ENCODE data around the gene AEN.
A peak's percentile ranks its signal among the peaks of the same experiment; 100 is the strongest.

Gene AEN

GRCh38 chr15:88664151-88664778 lies 43.1 kb downstream of the AEN start:
- DNase-seq (ENCODE audit: low spot score) = peak; percentile 56
- no peaks in the 10 kb centered on the region for H3K27me3 ChIP-seq (ENCODE audit: insufficient read depth, poor library complexity, severe bottlenecking)
- TF ChIP-seq CTCF (IDR thresholded peaks at IDR 0.05; ENCODE audit: poor library complexity, severe bottlenecking) = peak; percentile 43
- ATAC-seq (ENCODE audit: low read depth) = no peak
- no peaks in the 10 kb centered on the region for H3K9me3 ChIP-seq (ENCODE audit: severe bottlenecking)
- H3K36me3 ChIP-seq (ENCODE audit: low read depth) = no peaks in the 10 kb centered on the region
- H3K4me1 ChIP-seq (ENCODE audit: insufficient read depth, poor library complexity, severe bottlenecking) = peaks cover 16% of the 10 kb centered on the region
- H3K27ac ChIP-seq (ENCODE audit: poor library complexity, severe bottlenecking) = no peak overlapping the region
- H3K4me3 ChIP-seq (ENCODE audit: severe bottlenecking) = no peak overlapping the region

- Histone ChIP-seq H3K36me3 (ENCODE audit: low read depth) (no peaks in the 10 kb centered on the region), H3K4me3 (ENCODE audit: severe bottlenecking) (no peak overlapping the region), H3K9me3 (ENCODE audit: severe bottlenecking) (no peaks in the 10 kb centered on the region), H3K27ac (ENCODE audit: poor library complexity, severe bottlenecking) (no peak overlapping the region), H3K27me3 (ENCODE audit: insufficient read depth, poor library complexity, severe bottlenecking) (peaks cover 30% of the 10 kb centered on the region), H3K4me1 (ENCODE audit: insufficient read depth, poor library complexity, severe bottlenecking) (no peaks in the 10 kb centered on the region)
- DNase-seq (ENCODE audit: low spot score) (peak; percentile 29), ATAC-seq (ENCODE audit: low read depth) (no peak)
- TF ChIP-seq CTCF (IDR thresholded peaks at IDR 0.05; ENCODE audit: poor library complexity, severe bottlenecking) = no peak
These were observed 53.5 kb downstream of the AEN start for GRCh38 chr15:88674661-88675060.

GRCh38 chr15:88678755-88679154 lies 57.6 kb downstream of the AEN start:
- DNase-seq (ENCODE audit: low spot score) (no peak), ATAC-seq (ENCODE audit: low read depth) (no peak)
- Histone ChIP-seq H3K4me3 (ENCODE audit: severe bottlenecking) (no peak overlapping the region), H3K4me1 (ENCODE audit: insufficient read depth, poor library complexity, severe bottlenecking) (no peaks in the 10 kb centered on the region), H3K36me3 (ENCODE audit: low read depth) (no peaks in the 10 kb centered on the region), H3K9me3 (ENCODE audit: severe bottlenecking) (no peaks in the 10 kb centered on the region), H3K27ac (ENCODE audit: poor library complexity, severe bottlenecking) (no peak overlapping the region), H3K27me3 (ENCODE audit: insufficient read depth, poor library complexity, severe bottlenecking) (peaks cover 8% of the 10 kb centered on the region)
- no peak for TF ChIP-seq CTCF (IDR thresholded peaks at IDR 0.05; ENCODE audit: poor library complexity, severe bottlenecking)

GRCh38 chr15:88680241-88681001 lies 59.3 kb downstream of the AEN start:
- no peaks in the 10 kb centered on the region for H3K9me3 ChIP-seq (ENCODE audit: severe bottlenecking)
- no peak overlapping the region for H3K4me3 ChIP-seq (ENCODE audit: severe bottlenecking)
- H3K36me3 ChIP-seq (ENCODE audit: low read depth) = no peaks in the 10 kb centered on the region
- no peak overlapping the region for H3K27ac ChIP-seq (ENCODE audit: poor library complexity, severe bottlenecking)
- DNase-seq (ENCODE audit: low spot score) (no peak), ATAC-seq (ENCODE audit: low read depth) (no peak)
- H3K4me1 ChIP-seq (ENCODE audit: insufficient read depth, poor library complexity, severe bottlenecking) = no peaks in the 10 kb centered on the region
- TF ChIP-seq CTCF (IDR thresholded peaks at IDR 0.05; ENCODE audit: poor library complexity, severe bottlenecking) = no peak
- no peaks in the 10 kb centered on the region for H3K27me3 ChIP-seq (ENCODE audit: insufficient read depth, poor library complexity, severe bottlenecking)
